ENCODE results near the gene MSH3.
"Not testable (repeated sequence)": the region's sequence is repeated elsewhere in the genome, so short reads cannot be mapped to it uniquely, and the experiment has no call there.

The MSH3 gene

GRCh38 chr5:80870442-80870841 lies 216.0 kb downstream of the MSH3 start:
- DNase-seq (ENCODE audit: low read depth, low spot score), result no peak
- no peaks in the 10 kb centered on the region for H3K9me3 ChIP-seq (ENCODE audit: insufficient read depth, low read length)
- TF ChIP-seq SUZ12 (IDR thresholded peaks at IDR 0.05; ENCODE audit: extremely low read depth, insufficient read depth, insufficient read length), result no peak
- no peak for TF ChIP-seq YY1 (IDR thresholded peaks at IDR 0.05; ENCODE audit: insufficient read depth, insufficient read length)
- TF ChIP-seq ZNF274 (IDR thresholded peaks at IDR 0.05; ENCODE audit: low read depth, low read length), result no peak
- no peaks in the 10 kb centered on the region for H3K4me1 ChIP-seq (ENCODE audit: insufficient read depth, insufficient read length)
- peaks cover 10% of the 10 kb centered on the region for H3K36me3 ChIP-seq (ENCODE audit: insufficient read depth, insufficient read length, low read length)
- H3K27me3 ChIP-seq (ENCODE audit: insufficient read depth, insufficient read length), result no peaks in the 10 kb centered on the region
- H3K9ac ChIP-seq (ENCODE audit: insufficient read length, low read depth), result no peak overlapping the region
- no peak overlapping the region for H3K4me3 ChIP-seq (ENCODE audit: insufficient read length, low read depth)

GRCh38 chr5:80871541-80871961 lies 217.1 kb downstream of the MSH3 start:
- H3K9ac ChIP-seq (ENCODE audit: insufficient read length, low read depth), result no peak overlapping the region
- H3K36me3 ChIP-seq (ENCODE audit: insufficient read depth, insufficient read length, low read length), result peaks cover 14% of the 10 kb centered on the region
- no peaks in the 10 kb centered on the region for H3K27me3 ChIP-seq (ENCODE audit: insufficient read depth, insufficient read length)
- no peak for DNase-seq (ENCODE audit: low read depth, low spot score)
- no peak overlapping the region for H3K4me3 ChIP-seq (ENCODE audit: insufficient read length, low read depth)
- no peak for TF ChIP-seq ZNF274 (IDR thresholded peaks at IDR 0.05; ENCODE audit: low read depth, low read length)
- no peak for TF ChIP-seq SUZ12 (IDR thresholded peaks at IDR 0.05; ENCODE audit: extremely low read depth, insufficient read depth, insufficient read length)
- no peak for TF ChIP-seq YY1 (IDR thresholded peaks at IDR 0.05; ENCODE audit: insufficient read depth, insufficient read length)
- H3K4me1 ChIP-seq (ENCODE audit: insufficient read depth, insufficient read length), result no peaks in the 10 kb centered on the region
- H3K9me3 ChIP-seq (ENCODE audit: insufficient read depth, low read length), result no peaks in the 10 kb centered on the region

GRCh38 chr5:80874162-80874561 lies 219.7 kb downstream of the MSH3 start:
- DNase-seq (ENCODE audit: low read depth, low spot score), result no peak
- no peaks in the 10 kb centered on the region for H3K27me3 ChIP-seq (ENCODE audit: insufficient read depth, insufficient read length)
- no peak overlapping the region for H3K4me3 ChIP-seq (ENCODE audit: insufficient read length, low read depth)
- TF ChIP-seq SUZ12 (IDR thresholded peaks at IDR 0.05; ENCODE audit: extremely low read depth, insufficient read depth, insufficient read length), result no peak
- TF ChIP-seq YY1 (IDR thresholded peaks at IDR 0.05; ENCODE audit: insufficient read depth, insufficient read length), result no peak
- TF ChIP-seq ZNF274 (IDR thresholded peaks at IDR 0.05; ENCODE audit: low read depth, low read length), result no peak
- no peak overlapping the region for H3K9ac ChIP-seq (ENCODE audit: insufficient read length, low read depth)
- H3K36me3 ChIP-seq (ENCODE audit: insufficient read depth, insufficient read length, low read length), result peaks cover 21% of the 10 kb centered on the region
- peaks cover 12% of the 10 kb centered on the region; the same call in 1 of the 2 replicates for H3K9me3 ChIP-seq (ENCODE audit: insufficient read depth, low read length)
- no peaks in the 10 kb centered on the region for H3K4me1 ChIP-seq (ENCODE audit: insufficient read depth, insufficient read length)

- Histone ChIP-seq H3K9me3 (ENCODE audit: insufficient read depth, low read length) (peaks cover 12% of the 10 kb centered on the region; the same call in 1 of the 2 replicates), H3K4me1 (ENCODE audit: insufficient read depth, insufficient read length) (no peaks in the 10 kb centered on the region), H3K27me3 (ENCODE audit: insufficient read depth, insufficient read length) (no peaks in the 10 kb centered on the region), H3K4me3 (ENCODE audit: insufficient read length, low read depth) (no peak overlapping the region), H3K36me3 (ENCODE audit: insufficient read depth, insufficient read length, low read length) (peaks cover 21% of the 10 kb centered on the region), H3K9ac (ENCODE audit: insufficient read length, low read depth) (no peak overlapping the region)
- DNase-seq (ENCODE audit: low read depth, low spot score), result no peak
- TF ChIP-seq ZNF274 (IDR thresholded peaks at IDR 0.05; ENCODE audit: low read depth, low read length) (no peak), YY1 (IDR thresholded peaks at IDR 0.05; ENCODE audit: insufficient read depth, insufficient read length) (no peak), SUZ12 (IDR thresholded peaks at IDR 0.05; ENCODE audit: extremely low read depth, insufficient read depth, insufficient read length) (no peak)
Observed at GRCh38 chr5:80877592-80877991, 223.1 kb downstream of the MSH3 start.

GRCh38 chr5:80881726-80882125 lies 227.3 kb downstream of the MSH3 start:
- Histone ChIP-seq H3K27me3 (ENCODE audit: insufficient read depth, insufficient read length) (no peaks in the 10 kb centered on the region), H3K9me3 (ENCODE audit: insufficient read depth, low read length) (peaks cover 12% of the 10 kb centered on the region; the same call in 1 of the 2 replicates), H3K36me3 (ENCODE audit: insufficient read depth, insufficient read length, low read length) (peaks cover 6% of the 10 kb centered on the region), H3K4me1 (ENCODE audit: insufficient read depth, insufficient read length) (no peaks in the 10 kb centered on the region), H3K4me3 (ENCODE audit: insufficient read length, low read depth) (no peak overlapping the region), H3K9ac (ENCODE audit: insufficient read length, low read depth) (no peak overlapping the region)
- no peak for TF ChIP-seq SUZ12 (IDR thresholded peaks at IDR 0.05; ENCODE audit: extremely low read depth, insufficient read depth, insufficient read length)
- TF ChIP-seq ZNF274 (IDR thresholded peaks at IDR 0.05; ENCODE audit: low read depth, low read length), result no peak
- no peak for TF ChIP-seq YY1 (IDR thresholded peaks at IDR 0.05; ENCODE audit: insufficient read depth, insufficient read length)
- DNase-seq (ENCODE audit: low read depth, low spot score), result no peak

- H3K9me3 ChIP-seq (ENCODE audit: insufficient read depth, low read length); H3K4me1 ChIP-seq (ENCODE audit: insufficient read depth, insufficient read length); H3K36me3 ChIP-seq (ENCODE audit: insufficient read depth, insufficient read length, low read length); DNase-seq (ENCODE audit: low read depth, low spot score); H3K4me3 ChIP-seq (ENCODE audit: insufficient read length, low read depth); H3K27me3 ChIP-seq (ENCODE audit: insufficient read depth, insufficient read length); H3K9ac ChIP-seq (ENCODE audit: insufficient read length, low read depth): not testable (repeated sequence)
Observed at GRCh38 chr5:80883390-80883789, 228.9 kb downstream of the MSH3 start.

- no peak overlapping the region for H3K4me3 ChIP-seq (ENCODE audit: insufficient read length, low read depth)
- no peaks in the 10 kb centered on the region for H3K4me1 ChIP-seq (ENCODE audit: insufficient read depth, insufficient read length)
- H3K9me3 ChIP-seq (ENCODE audit: insufficient read depth, low read length), result no peaks in the 10 kb centered on the region
- no peak overlapping the region for H3K9ac ChIP-seq (ENCODE audit: insufficient read length, low read depth)
- H3K27me3 ChIP-seq (ENCODE audit: insufficient read depth, insufficient read length), result no peaks in the 10 kb centered on the region
- DNase-seq (ENCODE audit: low read depth, low spot score), result no peak
- TF ChIP-seq YY1 (IDR thresholded peaks at IDR 0.05; ENCODE audit: insufficient read depth, insufficient read length) (no peak), ZNF274 (IDR thresholded peaks at IDR 0.05; ENCODE audit: low read depth, low read length) (no peak), SUZ12 (IDR thresholded peaks at IDR 0.05; ENCODE audit: extremely low read depth, insufficient read depth, insufficient read length) (no peak)
- no peaks in the 10 kb centered on the region for H3K36me3 ChIP-seq (ENCODE audit: insufficient read depth, insufficient read length, low read length)
Observed at GRCh38 chr5:80884086-80884813, 229.8 kb downstream of the MSH3 start.
